GM12875 (cell line): Measurements from ENCODE around the gene GRAMD1B.
"Not testable (repeated sequence)": the region's sequence is repeated elsewhere in the genome, so short reads cannot be mapped to it uniquely, and the experiment has no call there.

ENCODE experiments used
- H3K4me3 ChIP-seq: one replicate; pipeline ENCODE4 v1.5.1; 2011; ENCODE audit warnings: low read depth, low read length, control low read depth
- CTCF ChIP-seq: IDR thresholded peaks from 2 replicates; pipeline ENCODE4 v1.5.1; 2011; ENCODE audit warnings: low read depth, mild to moderate bottlenecking, control low read depth, inconsistent platforms, low read length, moderate library complexity, borderline replicate concordance; ENCODE audit not compliant: insufficient read depth

The GRAMD1B gene

GRCh38 chr11:123659311-123659710 is 229.2 kb downstream of the GRAMD1B start:
- H3K4me3 ChIP-seq: no peak overlapping the region
- no peak for TF ChIP-seq CTCF

- H3K4me3 ChIP-seq: not testable (repeated sequence)
These were observed 229.9 kb downstream of the GRAMD1B start for GRCh38 chr11:123659965-123660364.

- no peak overlapping the region for H3K4me3 ChIP-seq
- no peak for TF ChIP-seq CTCF
These were observed 235.2 kb downstream of the GRAMD1B start for GRCh38 chr11:123665306-123665705.

GRCh38 chr11:123670081-123670480 is 240.0 kb downstream of the GRAMD1B start:
- TF ChIP-seq CTCF: no peak
- no peak overlapping the region for H3K4me3 ChIP-seq

- H3K4me3 ChIP-seq: no peak overlapping the region
- no peak for TF ChIP-seq CTCF
These were observed 241.5 kb downstream of the GRAMD1B start for GRCh38 chr11:123671534-123671933.

GRCh38 chr11:123672568-123672967 is 242.5 kb downstream of the GRAMD1B start:
- TF ChIP-seq CTCF: no peak
- no peak overlapping the region for H3K4me3 ChIP-seq

GRCh38 chr11:123674297-123674696 is 244.2 kb downstream of the GRAMD1B start:
- no peak overlapping the region for H3K4me3 ChIP-seq
- TF ChIP-seq CTCF: no peak
